Esophagus squamous epithelium (tissue), 5 donors: ENCODE results near the gene CCDC85C. TPM values are rescaled to one million over a fixed set of nuclear protein-coding genes. Genes with fewer than 3 reads are reported as not detected.

Experiments used
- DNase-seq: peaks from one replicate; lab custom pipeline; 2025; lab: John Stamatoyannopoulos, UW
- H3K27ac ChIP-seq, 4 donors: fragments of 200-600 bp; sonication (generic); one replicate each; pipeline ENCODE4 v1.5.1; 2016 to 2019; ENCODE audit warnings: mild to moderate bottlenecking in 1 of 4
- H3K27me3 ChIP-seq, 4 donors: fragments of 200-600 bp; sonication (generic); 1 replicate in 3 of 4; 2 replicates in 1 of 4; pipeline versions ENCODE4 v1.5.1 to v1.6.0; 2017 to 2021; ENCODE audit warnings: antibody characterized with exemption in 1 of 4
- H3K36me3 ChIP-seq, 3 donors: fragments of 200-600 bp; sonication (generic); one replicate each; pipeline ENCODE4 v1.5.1; 2016 to 2019
- H3K4me1 ChIP-seq, 3 donors: fragments of 200-600 bp; sonication (generic); one replicate each; pipeline ENCODE4 v1.5.1; 2017 to 2019
- H3K4me3 ChIP-seq, 4 donors: fragments of 200-600 bp; sonication (generic); 1 replicate in 3 of 4; 2 replicates in 1 of 4; pipeline ENCODE4 v1.5.1; 2016 to 2019; ENCODE audit warnings: mild to moderate bottlenecking in 2 of 4, moderate library complexity in 1 of 4
- H3K9me3 ChIP-seq, 3 donors: fragments of 200-600 bp; sonication (generic); one replicate each; pipeline ENCODE4 v1.5.1; 2016 to 2019
- CTCF ChIP-seq, 6 experiments: fragments of 450-650 bp in 4 of 6; fragments of 200-600 bp in 2 of 6; sonication (generic) in 2 of 6; IDR thresholded peaks; one replicate each; pipeline ENCODE4 v1.5.1; 2016 to 2019; ENCODE audit warnings: antibody characterized with exemption in 6 of 6, mild to moderate bottlenecking in 4 of 6, moderate library complexity in 4 of 6
- POLR2A ChIP-seq, 4 donors: fragments of 450-650 bp; IDR thresholded peaks; one replicate each; pipeline ENCODE4 v1.6.1; 2017; ENCODE audit warnings: antibody characterized with exemption in 4 of 4, mild to moderate bottlenecking in 4 of 4, moderate library complexity in 3 of 4
- WGBS, 2 donors: methylation state at CpG; one replicate each; pipeline ENCODE4 v1.1.5; 2018; 5-methylcytosine and 5-hydroxymethylcytosine counted together
- intact Hi-C: fragments of 100-400 bp; cut with DNase I; formaldehyde crosslinking; loops from one replicate; pipeline ENCODE4 v1.15.0; 2022
- total RNA-seq, 4 donors: library from RNA; depleted of rRNA; stranded (reverse); fragments of >200 nt; gene quantifications; one replicate each; pipeline ENCODE4 v1.1.0, GENCODE V29; 2016
- donor health status: DM: yes; HTN: yes; CAD: no.

Gene CCDC85C
- total RNA-seq, 4 donors from 2014 or later, result 23.4 to 52.0 (median 27.1) TPM

GRCh38 chr14:99543985-99544384 lies 60.0 kb downstream of the CCDC85C start:
- Histone ChIP-seq H3K4me1 (peaks cover 12 to 57% (median 24%) of the 10 kb centered on the region in 3 donors), H3K27ac (no peak overlapping the region), H3K4me3 (no peak overlapping the region), H3K36me3 (no peaks in the 10 kb centered on the region), H3K27me3 (no peaks in the 10 kb centered on the region), H3K9me3 (no peaks in the 10 kb centered on the region)
- no peak for DNase-seq
- intact Hi-C loops, result no loop called here
- TF ChIP-seq POLR2A (IDR thresholded peaks at IDR 0.05) (no peak), CTCF (IDR thresholded peaks at IDR 0.05) (no peak)
- WGBS, 2 donors, result 87 to 91% methylated on average over 5 to 12 of the region's 12 CpGs

- Histone ChIP-seq H3K4me3 (no peak overlapping the region), H3K27me3 (no peaks in the 10 kb centered on the region), H3K4me1 (peaks cover 12 to 59% (median 24%) of the 10 kb centered on the region in 3 donors), H3K9me3 (no peaks in the 10 kb centered on the region), H3K27ac (no peak overlapping the region), H3K36me3 (no peaks in the 10 kb centered on the region)
- 61 to 86% methylated on average over 3 to 4 of the region's 4 CpGs for WGBS, 2 donors
- intact Hi-C loops, result no loop called here
- DNase-seq, result no peak
- TF ChIP-seq POLR2A (IDR thresholded peaks at IDR 0.05) (no peak), CTCF (IDR thresholded peaks at IDR 0.05) (no peak)
Measured at GRCh38 chr14:99543370-99543769, 60.6 kb downstream of the CCDC85C start.

- Histone ChIP-seq H3K9me3 (no peaks in the 10 kb centered on the region), H3K36me3 (no peaks in the 10 kb centered on the region), H3K4me3 (no peak overlapping the region), H3K27me3 (no peaks in the 10 kb centered on the region), H3K4me1 (peaks cover 12 to 67% (median 24%) of the 10 kb centered on the region in 3 donors), H3K27ac (no peak overlapping the region)
- intact Hi-C loops, result no loop called here
- 30% methylated on average over 2 of the region's 13 CpGs; no CpG with 5 or more reads in 1 of the 2 donors for WGBS, 2 donors
- TF ChIP-seq POLR2A (IDR thresholded peaks at IDR 0.05) (no peak), CTCF (IDR thresholded peaks at IDR 0.05) (no peak)
- no peak for DNase-seq
Measured at GRCh38 chr14:99542566-99542965, 61.4 kb downstream of the CCDC85C start.

GRCh38 chr14:99541677-99542470 lies 62.1 kb downstream of the CCDC85C start:
- TF ChIP-seq CTCF (IDR thresholded peaks at IDR 0.05), result no peak
- no peak for TF ChIP-seq POLR2A (IDR thresholded peaks at IDR 0.05)
- Histone ChIP-seq H3K9me3 (no peaks in the 10 kb centered on the region), H3K4me1 (peaks cover 12 to 74% (median 27%) of the 10 kb centered on the region in 3 donors), H3K36me3 (no peaks in the 10 kb centered on the region), H3K27me3 (no peaks in the 10 kb centered on the region), H3K27ac (peak overlapping the region in 3 of 4 donors; percentile 21 to 52 (median 48)), H3K4me3 (no peak overlapping the region)
- WGBS, 2 donors, result 73 to 80% methylated on average over 5 to 9 of the region's 18 CpGs
- DNase-seq, result no peak
- intact Hi-C loops, result no loop called here

- WGBS, 2 donors, result 65 to 69% methylated on average over 3 to 10 of the region's 10 CpGs
- peaks cover 0 to under 1% (median 0%) of the 10 kb centered on the region in 3 donors for H3K36me3 ChIP-seq
- peaks cover 12 to 72% (median 31%) of the 10 kb centered on the region in 3 donors for H3K4me1 ChIP-seq
- intact Hi-C loops, result no loop called here
- no peak for DNase-seq
- H3K27me3 ChIP-seq, result no peaks in the 10 kb centered on the region
- H3K27ac ChIP-seq, result peak overlapping the region in 3 of 4 donors; percentile 21 to 52 (median 48)
- no peaks in the 10 kb centered on the region for H3K9me3 ChIP-seq
- TF ChIP-seq POLR2A (IDR thresholded peaks at IDR 0.05), result no peak
- TF ChIP-seq CTCF (IDR thresholded peaks at IDR 0.05), result no peak
- H3K4me3 ChIP-seq, result no peak overlapping the region
Measured at GRCh38 chr14:99541211-99541610, 62.8 kb downstream of the CCDC85C start.
